Heart right ventricle (tissue), 16 donors: ENCODE data around the gene ADGRG4. TPM values are rescaled to one million over a fixed set of nuclear protein-coding genes. Genes with fewer than 3 reads are reported as not detected.

Experiments used
- ATAC-seq, 8 donors: fragments of 200-7000 bp; cut with Tn5 transposase; one replicate each; pipeline ENCODE4 v1.9.1; 2020; ENCODE audit warnings: mild to moderate bottlenecking in 8 of 8, moderate library complexity in 8 of 8, moderate number of reproducible peaks in 1 of 8
- DNase-seq, 2 donors: peaks; one replicate each; pipeline ENCODE4 v3.0.0-alpha.2; 2020
- H3K27ac ChIP-seq, 10 donors: fragments of 200-600 bp; sonication (generic) in 2 of 10; one replicate each; pipeline versions ENCODE4 v1.5.0 to v1.8.0; 2020 to 2022; ENCODE audit warnings: mild to moderate bottlenecking in 3 of 10
- H3K27me3 ChIP-seq, 7 donors: fragments of 200-600 bp; one replicate each; pipeline ENCODE4 v1.8.0; 2021 to 2022; ENCODE audit warnings: mild to moderate bottlenecking in 2 of 7
- H3K36me3 ChIP-seq, 9 donors: fragments of 200-600 bp; sonication (generic) in 1 of 9; one replicate each; pipeline versions ENCODE4 v1.5.0 to v1.8.0; 2020 to 2022; ENCODE audit warnings: mild to moderate bottlenecking in 2 of 9
- H3K4me1 ChIP-seq, 9 donors: fragments of 200-600 bp; sonication (generic) in 1 of 9; one replicate each; pipeline versions ENCODE4 v1.5.0 to v1.8.0; 2020 to 2022; ENCODE audit warnings: mild to moderate bottlenecking in 4 of 9
- H3K4me3 ChIP-seq, 10 donors: fragments of 200-600 bp; sonication (generic) in 2 of 10; one replicate each; pipeline versions ENCODE4 v1.5.0 to v1.8.0; 2020 to 2022; ENCODE audit warnings: mild to moderate bottlenecking in 7 of 10, moderate library complexity in 2 of 10
- H3K9me3 ChIP-seq, 11 donors: fragments of 200-600 bp in 10 of 11; sonication (generic) in 2 of 11; one replicate each; pipeline versions ENCODE4 v1.5.0 to v1.8.0; 2013 to 2022; ENCODE audit warnings: mild to moderate bottlenecking in 2 of 11, control low read depth in 1 of 11, moderate library complexity in 1 of 11
- CTCF ChIP-seq, 9 donors: fragments of 200-600 bp; sonication (generic) in 2 of 9; IDR thresholded peaks; one replicate each; pipeline versions ENCODE4 v1.5.0 to v1.8.0; 2021 to 2022; ENCODE audit warnings: antibody characterized with exemption in 9 of 9, mild to moderate bottlenecking in 5 of 9, moderate library complexity in 1 of 9
- WGBS, 2 donors: extraction: QIAGEN DNeasy Blood & Tissue Kit; methylation state at CpG; one replicate each; pipeline ENCODE4 v1.1.7; 2013; ENCODE audit warnings: inconsistent platforms in 1 of 2; 5-methylcytosine and 5-hydroxymethylcytosine counted together
- intact Hi-C, 10 donors: fragments of 100-400 bp; cut with DNase I; formaldehyde crosslinking; loops; one replicate each; pipeline versions ENCODE4 v1.11.1 to v1.14.2; 2022
- polyA plus RNA-seq, 2 donors: library from polyadenylated mRNA; stranded (reverse); fragments of 200-250 nt; gene quantifications; one replicate each; pipeline ENCODE4 v1.2.3, GENCODE V29; 2013
- total RNA-seq, 10 donors: library from RNA; stranded (reverse); fragmentation: NEBNext Ultra II Directional in 3 of 10; extraction: Animal tissue kit (Norgen Biotek cat#: 25700) in 3 of 10; gene quantifications; one replicate each; pipeline versions ENCODE4 v1.2.1 to v1.2.4, GENCODE V29; 2021 to 2023
- donor health status: Arrhythmogenic right ventricular cardiomyopathy.
- donor health status: ischemic (EF 13 %, LVEDD 7.1; RV severe dilation, severe dysfunction).
- donor health status: healthy with polysubstance abuse.
- donor health status: DM: no; HTN: yes; CAD: no.
- donor health status: DM: no; HTN: no; CAD: no.
- donor health status: ischemic (EF 25% LVEDD 6.9; RV normal size, moderate dysfunction).
- donor health status: ischemic (EF 25% LVEDD 5.7; RV mildly dilated, moderate dysfunction).
- donor health status: healthy.
- donor health status: DM: yes; HTN: yes; CAD: no.
- donor health status: Ischemic cardiomyopathy.
- donor health status: ischemic (EF 35%, LVEDD 5.7; RV mildly dilated, moderate dysfunction).
- donor health status: nonischemic (EF 11% LVEDD 7.7; RV severe dilation, severe dysfunction).
- donor health status: DM: yes; HTN: yes; CAD: no.
- donor health status: PGD.
- donor health status: ischemic (EF 29% LVEDD 5.4; RV normal size, mild dysfunction).
- donor health status: nonischemic (EF 23%, LVEDD 6.1; RV moderate dilation, normal function).

Gene ADGRG4
- total and polyA plus RNA-seq, 12 donors, result 0.02 to 0.09 TPM; not detected in 10

DNA sequence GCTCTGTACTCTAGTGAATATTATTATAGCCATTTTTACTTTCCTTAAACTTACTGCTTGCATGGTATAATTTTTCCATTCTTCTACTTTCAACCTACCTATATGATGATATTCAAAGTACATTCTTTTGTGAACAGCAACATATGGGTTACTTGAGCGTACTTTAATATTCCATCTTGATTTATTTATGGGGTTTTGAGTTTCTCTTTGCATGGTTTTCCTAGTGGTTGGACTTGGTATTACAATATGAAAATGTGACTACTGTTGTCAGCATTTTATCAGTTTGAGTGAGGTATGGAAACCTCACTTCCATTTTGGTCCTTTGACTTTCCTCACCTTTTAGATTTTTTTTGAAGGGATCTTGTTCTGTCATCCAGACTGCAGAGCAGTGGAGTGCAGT, 35.9 kb downstream of the ADGRG4 start:
- intact Hi-C loops, result loop anchor here in 1 of 10 donors (10.0 kb wide), 1 partner anchor 58 kb away; no protein-coding TSS in a partner anchor
- ATAC-seq (no peak), DNase-seq (no peak)
- Histone ChIP-seq H3K4me3 (no peak overlapping the region), H3K27me3 (peaks cover 0 to 17% (median 0%) of the 10 kb centered on the region in 7 donors), H3K27ac (no peak overlapping the region), H3K4me1 (no peaks in the 10 kb centered on the region), H3K36me3 (no peaks in the 10 kb centered on the region), H3K9me3 (peaks cover 0 to 14% (median 0%) of the 10 kb centered on the region in 11 donors)
- WGBS, 2 donors, result 83 to 90% methylated on average over 1 of the region's 1 CpG
- peak in 3 of 9 donors; percentile 12 to 56 (median 28) for TF ChIP-seq CTCF (IDR thresholded peaks at IDR 0.05)

DNA sequence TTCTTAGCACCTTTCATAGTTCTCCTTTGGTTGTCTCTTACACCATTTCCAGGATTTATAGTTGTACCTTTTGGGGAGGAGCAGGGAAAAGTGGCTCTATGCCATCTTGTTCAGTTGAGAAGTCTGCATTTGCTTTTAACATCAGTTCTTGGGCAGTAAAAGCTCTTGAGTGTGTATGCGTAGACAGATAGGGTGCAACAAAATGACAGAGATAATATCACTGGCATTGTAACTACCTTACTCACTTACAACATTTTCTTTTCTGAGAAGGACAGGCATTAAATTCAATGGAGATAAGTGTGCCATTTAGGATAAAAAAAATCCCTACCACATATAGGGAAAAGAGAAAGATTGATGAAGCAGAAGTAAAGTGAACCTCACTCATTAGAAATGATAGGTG, 38.9 kb downstream of the ADGRG4 start:
- ATAC-seq, result no peak
- H3K9me3 ChIP-seq, result peaks cover 0 to 14% (median 0%) of the 10 kb centered on the region in 11 donors
- H3K36me3 ChIP-seq, result no peaks in the 10 kb centered on the region
- no peak overlapping the region for H3K4me3 ChIP-seq
- H3K27ac ChIP-seq, result no peak overlapping the region
- peaks cover 0 to 41% (median 0%) of the 10 kb centered on the region in 7 donors for H3K27me3 ChIP-seq
- TF ChIP-seq CTCF (IDR thresholded peaks at IDR 0.05), result no peak
- 83 to 88% methylated on average over 1 of the region's 1 CpG for WGBS, 2 donors
- intact Hi-C loops, result loop anchor here in 1 of 10 donors (10.0 kb wide), 1 partner anchor 55 kb away; no protein-coding TSS in a partner anchor
- DNase-seq, result no peak
- no peaks in the 10 kb centered on the region for H3K4me1 ChIP-seq

DNA sequence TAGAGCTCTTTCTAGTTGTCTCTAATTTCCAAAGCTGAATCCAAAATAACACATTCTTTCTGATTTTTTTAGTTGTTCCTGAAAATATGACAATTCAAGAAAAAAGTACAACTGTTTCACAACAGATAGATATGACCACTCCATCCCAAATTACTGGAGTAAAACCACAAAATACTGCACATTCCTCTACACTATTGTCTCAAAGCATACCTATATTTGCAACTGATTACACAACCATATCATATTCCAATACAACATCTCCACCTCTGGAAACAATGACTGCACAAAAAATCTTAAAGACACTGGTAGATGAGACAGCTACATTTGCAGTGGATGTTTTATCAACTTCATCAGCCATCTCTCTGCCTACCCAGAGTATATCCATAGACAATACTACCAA, 43.6 kb downstream of the ADGRG4 start:
- no peak for DNase-seq
- no peak for ATAC-seq
- no peak overlapping the region for H3K4me3 ChIP-seq
- no peaks in the 10 kb centered on the region for H3K4me1 ChIP-seq
- H3K27me3 ChIP-seq, result peaks cover 0 to 45% (median 0%) of the 10 kb centered on the region in 7 donors
- no peaks in the 10 kb centered on the region for H3K36me3 ChIP-seq
- no peak overlapping the region for H3K27ac ChIP-seq
- no peak for TF ChIP-seq CTCF (IDR thresholded peaks at IDR 0.05)
- intact Hi-C loops, result no loop called here
- no peaks in the 10 kb centered on the region for H3K9me3 ChIP-seq

GRCh38 chrX:136346506-136346905, 45.7 kb downstream of the ADGRG4 start:
- 60 to 65% methylated on average over 2 of the region's 2 CpGs for WGBS, 2 donors
- H3K27ac ChIP-seq, result no peak overlapping the region
- H3K4me3 ChIP-seq, result no peak overlapping the region
- no peak for TF ChIP-seq CTCF (IDR thresholded peaks at IDR 0.05)
- intact Hi-C loops, result no loop called here
- no peak for ATAC-seq
- H3K36me3 ChIP-seq, result no peaks in the 10 kb centered on the region
- no peaks in the 10 kb centered on the region for H3K9me3 ChIP-seq
- DNase-seq, result no peak
- H3K27me3 ChIP-seq, result peaks cover 0 to 32% (median 0%) of the 10 kb centered on the region in 7 donors
- no peaks in the 10 kb centered on the region for H3K4me1 ChIP-seq
